ENCODE results near the gene COMMD9.
A peak's percentile ranks its signal among the peaks of the same experiment; 100 is the strongest.
"Not testable (repeated sequence)": the region's sequence is repeated elsewhere in the genome, so short reads cannot be mapped to it uniquely, and the experiment has no call there.

COMMD9 gene

DNA sequence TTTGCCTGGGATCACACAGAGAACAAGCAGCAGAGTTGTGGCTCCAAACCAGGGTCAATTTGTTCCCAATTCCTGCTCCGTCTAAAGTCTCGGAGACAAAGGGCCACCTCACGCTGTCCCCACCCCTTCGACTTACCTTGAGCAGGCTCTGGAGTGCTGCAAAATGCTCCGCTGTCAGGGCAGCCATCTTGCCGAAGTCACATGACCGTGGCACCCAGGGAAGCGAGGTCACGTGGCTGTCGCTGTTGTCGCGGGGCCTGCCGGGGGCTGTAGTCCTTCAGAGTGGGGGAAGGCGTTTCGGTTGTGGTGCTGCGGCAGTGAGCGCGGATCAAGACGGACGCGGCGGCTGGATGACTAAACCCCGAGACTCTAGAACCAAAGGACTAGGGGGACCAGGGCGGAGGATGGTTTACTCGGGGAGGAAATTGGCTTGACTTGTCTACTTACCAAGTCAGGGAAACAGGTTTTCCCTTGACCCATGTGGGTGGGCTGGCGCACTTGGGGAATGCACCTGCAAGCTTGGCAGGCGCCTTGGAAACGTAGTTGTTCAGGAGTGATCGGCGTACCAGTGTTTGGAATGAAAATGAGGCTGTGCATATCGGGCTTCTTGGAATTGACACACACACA is at the start of gene COMMD9:
Gene COMMD9, minus strand, starts transcription at position 199 of the 627 bp plus-strand sequence. Its CDS starts 12 bp downstream, at position 187.
- TF ChIP-seq, protein P1, sequence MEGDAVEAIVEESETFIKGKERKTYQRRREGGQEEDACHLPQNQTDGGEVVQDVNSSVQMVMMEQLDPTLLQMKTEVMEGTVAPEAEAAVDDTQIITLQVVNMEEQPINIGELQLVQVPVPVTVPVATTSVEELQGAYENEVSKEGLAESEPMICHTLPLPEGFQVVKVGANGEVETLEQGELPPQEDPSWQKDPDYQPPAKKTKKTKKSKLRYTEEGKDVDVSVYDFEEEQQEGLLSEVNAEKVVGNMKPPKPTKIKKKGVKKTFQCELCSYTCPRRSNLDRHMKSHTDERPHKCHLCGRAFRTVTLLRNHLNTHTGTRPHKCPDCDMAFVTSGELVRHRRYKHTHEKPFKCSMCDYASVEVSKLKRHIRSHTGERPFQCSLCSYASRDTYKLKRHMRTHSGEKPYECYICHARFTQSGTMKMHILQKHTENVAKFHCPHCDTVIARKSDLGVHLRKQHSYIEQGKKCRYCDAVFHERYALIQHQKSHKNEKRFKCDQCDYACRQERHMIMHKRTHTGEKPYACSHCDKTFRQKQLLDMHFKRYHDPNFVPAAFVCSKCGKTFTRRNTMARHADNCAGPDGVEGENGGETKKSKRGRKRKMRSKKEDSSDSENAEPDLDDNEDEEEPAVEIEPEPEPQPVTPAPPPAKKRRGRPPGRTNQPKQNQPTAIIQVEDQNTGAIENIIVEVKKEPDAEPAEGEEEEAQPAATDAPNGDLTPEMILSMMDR (IDR thresholded peaks at IDR 0.05; ENCODE audit: control insufficient read depth, insufficient read depth, low read depth, low read length, missing control alignments), result no peak
- DNase-seq (ENCODE audit: low read depth), result peak; percentile 52
- H3K4me3 ChIP-seq (ENCODE audit: control insufficient read depth, low read depth, low read length), result peak within 1 kb of the TSS; percentile 69

DNA sequence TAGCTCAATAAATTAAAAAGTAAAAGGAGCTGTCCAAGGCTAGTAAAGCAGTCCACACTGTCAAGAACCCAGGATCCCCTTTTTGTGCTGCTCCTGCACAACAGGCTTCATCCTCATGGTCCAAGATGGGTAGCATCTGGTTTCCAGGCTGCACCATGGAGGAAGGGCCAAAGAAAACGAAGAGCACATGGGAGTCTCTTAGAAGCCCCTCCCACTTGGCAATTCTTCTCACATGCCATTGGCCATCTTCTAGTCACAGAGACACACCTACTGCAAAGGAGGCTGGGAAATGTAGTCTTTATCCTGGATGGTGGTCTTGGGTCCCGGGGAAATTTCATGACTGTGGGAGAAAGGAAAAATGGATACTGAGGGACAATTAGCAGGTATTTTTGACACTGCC is 44.7 kb upstream of the COMMD9 start:
- TF ChIP-seq, protein P1 (IDR thresholded peaks at IDR 0.05; ENCODE audit: control insufficient read depth, insufficient read depth, low read depth, low read length, missing control alignments), result no peak
- no peak for DNase-seq (ENCODE audit: low read depth)
- H3K4me3 ChIP-seq (ENCODE audit: control insufficient read depth, low read depth, low read length), result no peak overlapping the region

DNA sequence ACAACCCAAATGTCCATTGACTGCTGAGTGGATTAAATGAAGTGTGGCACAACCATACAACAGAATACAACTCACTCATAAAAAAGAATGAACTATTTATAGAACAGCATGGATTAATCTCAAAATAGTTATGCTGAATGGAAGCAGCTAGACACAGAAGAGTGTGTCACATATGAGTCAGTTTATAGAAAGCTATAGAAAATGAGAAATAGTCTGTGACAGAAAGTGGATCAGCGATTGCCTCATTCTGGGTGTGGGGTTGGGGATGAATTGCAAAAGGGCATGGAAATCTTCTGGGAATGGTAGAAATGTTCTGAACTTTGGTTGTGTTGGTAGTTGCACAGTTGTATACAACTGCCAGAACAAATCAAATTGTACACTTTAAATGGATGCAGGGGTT is 44.2 kb upstream of the COMMD9 start:
- no peak for DNase-seq (ENCODE audit: low read depth)
- H3K4me3 ChIP-seq (ENCODE audit: control insufficient read depth, low read depth, low read length), result no peak overlapping the region
- TF ChIP-seq, protein P1 (IDR thresholded peaks at IDR 0.05; ENCODE audit: control insufficient read depth, insufficient read depth, low read depth, low read length, missing control alignments), result no peak

DNA sequence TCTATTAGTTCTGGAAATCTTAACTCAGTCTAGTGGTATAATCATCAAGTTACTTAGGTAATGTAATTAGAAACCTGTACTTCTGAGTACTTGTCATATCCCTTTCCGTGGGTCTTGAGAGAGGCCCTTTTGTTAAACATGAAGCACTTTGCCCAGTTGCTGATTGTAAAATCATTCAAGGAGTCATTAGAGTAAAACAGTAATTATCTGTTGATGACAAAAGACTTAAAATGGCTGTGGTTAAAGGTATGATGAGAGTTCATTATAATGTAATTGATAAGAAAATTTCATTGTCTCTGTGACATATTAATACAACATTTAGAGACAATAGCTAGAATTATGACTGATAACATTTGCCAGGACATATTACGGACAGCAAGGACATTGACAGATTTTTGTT is 41.2 kb upstream of the COMMD9 start:
- H3K4me3 ChIP-seq (ENCODE audit: control insufficient read depth, low read depth, low read length), result no peak overlapping the region
- no peak for DNase-seq (ENCODE audit: low read depth)
- TF ChIP-seq, protein P1 (IDR thresholded peaks at IDR 0.05; ENCODE audit: control insufficient read depth, insufficient read depth, low read depth, low read length, missing control alignments), result no peak

- H3K4me3 ChIP-seq (ENCODE audit: control insufficient read depth, low read depth, low read length), result no peak overlapping the region
- TF ChIP-seq, protein P1 (IDR thresholded peaks at IDR 0.05; ENCODE audit: control insufficient read depth, insufficient read depth, low read depth, low read length, missing control alignments), result no peak
- DNase-seq (ENCODE audit: low read depth), result no peak
Observed at GRCh38 chr11:36328966-36329673, 39.9 kb upstream of the COMMD9 start.

DNA sequence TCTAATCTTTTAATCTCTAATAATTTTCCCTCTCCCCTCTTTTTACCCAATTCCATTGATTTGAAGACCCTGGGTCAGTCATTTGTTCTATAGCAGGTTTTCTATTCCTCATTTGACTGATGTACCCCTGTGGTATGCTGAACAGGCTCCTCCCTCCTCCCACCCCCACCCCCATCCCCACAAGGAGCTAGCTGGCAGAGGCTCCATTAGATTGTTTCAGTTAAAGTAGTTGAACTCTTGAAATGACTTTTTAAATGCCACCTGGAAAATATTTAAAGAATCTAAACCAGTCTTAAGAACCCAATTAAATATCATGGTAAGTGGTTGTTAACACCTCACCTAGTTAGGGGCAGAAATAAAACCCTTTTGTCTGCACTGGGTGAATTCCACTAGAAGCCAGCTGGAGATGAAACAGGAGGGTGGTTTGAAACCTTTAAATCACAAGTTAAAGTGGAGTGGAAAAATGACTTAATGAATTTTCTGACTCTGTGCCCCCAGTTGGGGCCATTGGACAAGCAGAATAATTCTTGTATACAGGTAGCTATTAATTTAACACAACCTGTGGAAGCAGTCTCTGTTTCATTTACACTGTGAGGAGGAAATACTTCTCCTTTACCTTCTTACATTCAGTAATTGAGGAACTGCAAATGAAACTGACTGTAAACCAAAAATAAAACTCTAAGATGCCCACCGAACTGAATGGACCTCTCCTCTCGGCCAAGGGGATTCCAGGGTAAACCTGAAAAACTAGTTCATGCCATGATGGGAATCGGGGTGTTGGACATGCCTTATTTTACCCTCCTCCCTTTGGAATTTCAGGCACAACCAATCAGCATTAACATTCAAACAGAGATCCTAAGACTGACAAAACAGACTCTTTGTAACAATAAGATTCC is 37.5 kb upstream of the COMMD9 start:
- H3K4me3 ChIP-seq (ENCODE audit: control insufficient read depth, low read depth, low read length), result no peak overlapping the region
- no peak for DNase-seq (ENCODE audit: low read depth)
- TF ChIP-seq, protein P1 (IDR thresholded peaks at IDR 0.05; ENCODE audit: control insufficient read depth, insufficient read depth, low read depth, low read length, missing control alignments), result no peak

GRCh38 chr11:36325403-36325802 is 36.2 kb upstream of the COMMD9 start:
- H3K4me3 ChIP-seq (ENCODE audit: control insufficient read depth, low read depth, low read length); DNase-seq (ENCODE audit: low read depth): not testable (repeated sequence)

DNA sequence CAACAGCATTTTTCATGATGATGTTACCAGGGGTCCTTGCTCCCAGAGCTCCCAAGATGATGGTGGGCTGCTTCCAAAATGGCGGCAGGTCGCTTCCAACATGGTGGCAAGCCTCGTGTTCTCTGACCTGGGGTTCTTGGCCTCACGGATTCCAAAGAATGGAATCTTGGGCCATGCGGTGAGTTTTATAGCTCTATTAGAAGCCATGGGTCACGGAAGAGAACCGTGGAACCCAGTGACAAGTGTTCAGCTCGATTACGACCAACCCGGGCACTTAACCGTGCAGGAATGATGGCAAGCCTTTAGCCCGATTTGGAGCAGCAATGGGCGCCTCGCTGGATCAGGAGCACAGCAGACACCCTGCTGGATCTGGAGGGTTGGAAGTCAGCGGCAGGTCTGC is 35.7 kb upstream of the COMMD9 start:
- H3K4me3 ChIP-seq (ENCODE audit: control insufficient read depth, low read depth, low read length); DNase-seq (ENCODE audit: low read depth): not testable (repeated sequence)

All from AG09309 (cell line).